Lower leg skin (tissue), 4 donors: ENCODE data around the gene FAM151A. TPM values are rescaled to one million over a fixed set of nuclear protein-coding genes. Genes with fewer than 3 reads are reported as not detected.

Experiments
- DNase-seq, 2 donors: peaks; one replicate each; pipeline ENCODE4 v3.0.0-alpha.2; 2019; ENCODE audit warnings: low spot score in 2 of 2
- H3K4me3 ChIP-seq: fragments of 200-600 bp; sonication (generic); 2 replicates; pipeline ENCODE4 v1.5.1; 2017; ENCODE audit warnings: mild to moderate bottlenecking, low read depth; ENCODE audit not compliant: poor library complexity, severe bottlenecking
- CTCF ChIP-seq, 3 donors: fragments of 450-650 bp; IDR thresholded peaks; one replicate each; pipeline ENCODE4 v1.5.1; 2016; ENCODE audit warnings: antibody characterized with exemption in 3 of 3, mild to moderate bottlenecking in 3 of 3, moderate library complexity in 2 of 3
- POLR2A ChIP-seq, 2 donors: fragments of 450-650 bp; IDR thresholded peaks; one replicate each; pipeline ENCODE4 v1.6.1; 2016 to 2017; ENCODE audit warnings: antibody characterized with exemption in 2 of 2, mild to moderate bottlenecking in 1 of 2, moderate library complexity in 1 of 2
- WGBS, 2 donors: methylation state at CpG; one replicate each; pipeline ENCODE4 v1.1.5; 2018; 5-methylcytosine and 5-hydroxymethylcytosine counted together
- intact Hi-C: fragments of 100-400 bp; cut with DNase I; formaldehyde crosslinking; loops from one replicate; pipeline ENCODE4 v1.15.0; 2023; ENCODE audit warnings: low total_unique reads
- total RNA-seq, 4 donors: library from RNA; depleted of rRNA; stranded (reverse); fragments of >200 nt; gene quantifications; one replicate each; pipeline ENCODE4 v1.1.0, GENCODE V29; 2016

FAM151A gene
- total RNA-seq, 4 donors from 2014 or later, result not detected

DNA sequence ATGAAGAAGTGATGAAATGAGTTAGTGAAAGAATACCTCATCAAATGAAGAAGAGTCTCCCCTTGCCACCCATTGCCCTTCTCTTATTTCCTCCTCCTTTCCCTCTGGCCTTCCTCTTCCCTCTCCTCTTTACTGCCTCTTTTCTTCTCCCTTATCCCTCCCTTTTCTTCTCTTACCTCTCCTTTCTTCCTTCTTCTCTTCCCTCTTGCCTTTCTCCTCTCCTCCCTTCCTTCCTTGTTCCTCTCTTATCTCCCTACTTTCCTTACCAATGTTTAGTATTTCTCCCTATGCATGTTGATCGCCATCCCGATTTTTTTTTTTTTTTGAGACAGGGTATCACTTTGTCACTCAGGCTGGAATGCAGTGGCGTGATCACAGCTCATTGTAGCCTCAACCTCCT, 27.1 kb upstream of the FAM151A start:
- TF ChIP-seq POLR2A (IDR thresholded peaks at IDR 0.05), result no peak
- no peak for TF ChIP-seq CTCF (IDR thresholded peaks at IDR 0.05)
- intact Hi-C loops, result no loop called here
- DNase-seq, result no peak
- no peak overlapping the region for H3K4me3 ChIP-seq
- 87 to 94% methylated on average over 3 of the region's 3 CpGs for whole genome bisulfite sequencing, 2 donors

GRCh38 chr1:54649921-54650320, 26.6 kb upstream of the FAM151A start:
- intact Hi-C loops, result no loop called here
- peak in 1 of 2 donors; percentile 54 for DNase-seq
- 60 to 65% methylated on average over 1 of the region's 1 CpG for WGBS, 2 donors
- no peak for TF ChIP-seq CTCF (IDR thresholded peaks at IDR 0.05)
- no peak for TF ChIP-seq POLR2A (IDR thresholded peaks at IDR 0.05)
- H3K4me3 ChIP-seq, result no peak overlapping the region

DNA sequence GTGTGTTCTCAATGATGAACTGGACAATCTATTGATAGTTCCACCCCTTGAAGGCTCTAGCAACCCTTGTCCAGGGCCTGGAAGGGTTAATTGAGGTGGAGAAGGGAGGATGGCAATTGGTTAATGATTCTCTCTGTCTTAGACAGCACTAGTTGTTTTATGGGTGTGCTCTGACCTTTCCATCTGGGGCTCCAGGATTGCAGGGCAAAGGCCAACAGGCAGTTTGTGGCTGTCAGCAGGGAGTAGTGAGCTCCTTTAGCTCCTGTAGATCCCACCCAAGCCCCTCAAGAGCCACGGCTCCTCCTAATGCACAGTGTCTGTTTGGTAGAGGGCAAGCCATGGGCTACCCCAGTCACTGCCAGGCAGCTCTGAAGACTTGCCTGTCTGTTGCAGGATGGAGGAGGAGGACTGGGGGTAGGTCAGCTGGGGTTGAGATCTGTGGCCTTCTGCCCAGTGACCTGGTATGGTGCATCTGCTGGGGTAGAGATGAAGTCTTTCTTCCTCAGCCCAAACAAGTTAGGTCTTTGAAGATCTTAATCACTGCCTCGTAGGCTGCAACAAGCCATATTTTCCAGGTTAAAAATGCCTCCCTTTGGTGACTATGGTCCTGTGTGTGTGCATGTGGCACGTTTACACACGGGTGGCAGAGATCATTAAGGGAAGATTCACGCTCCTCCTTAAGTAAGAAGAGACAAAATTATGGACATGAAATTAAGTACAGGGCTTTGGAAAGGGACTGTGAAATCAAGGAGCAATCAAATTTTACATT, 26.0 kb upstream of the FAM151A start:
- DNase-seq, result peak in 1 of 2 donors; percentile 34

GRCh38 chr1:54645806-54646676, 22.7 kb upstream of the FAM151A start:
- H3K4me3 ChIP-seq, result no peak overlapping the region
- WGBS, 2 donors, result 29 to 51% methylated on average over 7 of the region's 7 CpGs
- peak in 1 of 2 donors; percentile 70 for DNase-seq
- intact Hi-C loops, result no loop called here
- no peak for TF ChIP-seq CTCF (IDR thresholded peaks at IDR 0.05)
- TF ChIP-seq POLR2A (IDR thresholded peaks at IDR 0.05), result no peak

More for the DNA sequence above, 26.0 kb upstream of the FAM151A start:
- WGBS, 2 donors, result 50 to 51% methylated on average over 5 of the region's 5 CpGs
- H3K4me3 ChIP-seq, result no peak overlapping the region
- TF ChIP-seq POLR2A (IDR thresholded peaks at IDR 0.05) (no peak), CTCF (IDR thresholded peaks at IDR 0.05) (no peak)
- intact Hi-C loops, result no loop called here

- no peak overlapping the region for H3K4me3 ChIP-seq
- DNase-seq, result no peak
- intact Hi-C loops, result no loop called here
- no peak for TF ChIP-seq POLR2A (IDR thresholded peaks at IDR 0.05)
- TF ChIP-seq CTCF (IDR thresholded peaks at IDR 0.05), result no peak
Observed at GRCh38 chr1:54643736-54644135, 20.4 kb upstream of the FAM151A start.
